Mesothelial cell of epicardium (in vitro differentiated cells): ENCODE data around the gene ATXN7L1. TPM values are rescaled to one million over a fixed set of nuclear protein-coding genes. Genes with fewer than 3 reads are reported as not detected.

Experiments
- DNase-seq, 2 experiments: peaks; one replicate each; pipeline ENCODE4 v3.0.0; 2021; ENCODE audit warnings: low spot score in 2 of 2; ENCODE audit not compliant: unreplicated experiment in 2 of 2
- H3K27ac Mint-ChIP-seq: 2 replicates; pipeline ENCODE4 v1.8.0; 2021; ENCODE audit warnings: mixed read lengths
- H3K27me3 Mint-ChIP-seq: 2 replicates; pipeline ENCODE4 v1.8.0; 2021; ENCODE audit warnings: low read depth, mixed read lengths
- H3K36me3 Mint-ChIP-seq: 2 replicates; pipeline ENCODE4 v1.8.0; 2021; ENCODE audit warnings: mixed read lengths
- H3K4me1 Mint-ChIP-seq: 2 replicates; pipeline ENCODE4 v1.8.0; 2021; ENCODE audit warnings: mixed read lengths
- H3K4me3 Mint-ChIP-seq: 2 replicates; pipeline ENCODE4 v1.8.0; 2021; ENCODE audit warnings: mild to moderate bottlenecking, moderate library complexity, mixed read lengths
- H3K9me3 Mint-ChIP-seq: 2 replicates; pipeline ENCODE4 v1.8.0; 2021; ENCODE audit warnings: mixed read lengths
- total RNA-seq: library from RNA; stranded (reverse); gene quantifications from 3 replicates; pipeline ENCODE4 v1.2.1, GENCODE V29; 2021
- TF ChIP-seq, protein P1 (sequence below): fragments of 200-600 bp; sonication (generic); IDR thresholded peaks from one replicate; pipeline ENCODE4 v1.5.0; 2021; ENCODE audit warnings: antibody characterized with exemption; ENCODE audit not compliant: unreplicated experiment

The ATXN7L1 gene
- total RNA-seq, 1 donor from 2014 or later = 18.0 TPM

DNA sequence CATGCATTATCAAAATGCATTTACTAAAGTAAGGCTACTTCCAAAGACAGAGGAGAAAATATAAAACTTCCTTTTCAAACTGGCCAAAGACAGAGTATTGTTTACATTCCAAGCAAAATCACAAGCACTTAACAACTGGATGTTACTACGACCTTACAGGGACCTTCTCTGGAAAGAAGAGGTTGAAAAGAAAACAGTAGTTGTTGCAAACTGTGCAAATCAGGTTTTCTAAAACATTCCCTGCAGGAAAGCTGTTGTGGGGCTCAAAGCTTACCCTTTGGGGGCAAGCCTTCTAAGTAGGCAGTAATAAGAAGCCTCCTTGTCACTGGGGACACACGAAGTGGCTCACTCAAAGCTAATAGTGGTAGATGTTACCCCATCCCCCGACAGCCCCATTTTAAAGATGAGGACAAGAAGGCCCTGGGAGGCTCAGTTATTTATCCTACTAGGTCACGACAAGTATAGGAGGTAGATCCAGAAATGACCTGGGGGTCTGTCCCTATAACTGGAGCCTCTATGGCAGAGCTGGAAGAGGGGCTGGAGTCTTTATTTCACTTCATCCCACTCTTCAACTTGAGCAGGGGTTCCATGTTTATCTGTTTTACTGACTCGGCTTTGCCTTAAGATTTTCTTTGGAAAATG lies 46.6 kb downstream of the ATXN7L1 start:
- DNase-seq = no peak
- TF ChIP-seq, protein P1, sequence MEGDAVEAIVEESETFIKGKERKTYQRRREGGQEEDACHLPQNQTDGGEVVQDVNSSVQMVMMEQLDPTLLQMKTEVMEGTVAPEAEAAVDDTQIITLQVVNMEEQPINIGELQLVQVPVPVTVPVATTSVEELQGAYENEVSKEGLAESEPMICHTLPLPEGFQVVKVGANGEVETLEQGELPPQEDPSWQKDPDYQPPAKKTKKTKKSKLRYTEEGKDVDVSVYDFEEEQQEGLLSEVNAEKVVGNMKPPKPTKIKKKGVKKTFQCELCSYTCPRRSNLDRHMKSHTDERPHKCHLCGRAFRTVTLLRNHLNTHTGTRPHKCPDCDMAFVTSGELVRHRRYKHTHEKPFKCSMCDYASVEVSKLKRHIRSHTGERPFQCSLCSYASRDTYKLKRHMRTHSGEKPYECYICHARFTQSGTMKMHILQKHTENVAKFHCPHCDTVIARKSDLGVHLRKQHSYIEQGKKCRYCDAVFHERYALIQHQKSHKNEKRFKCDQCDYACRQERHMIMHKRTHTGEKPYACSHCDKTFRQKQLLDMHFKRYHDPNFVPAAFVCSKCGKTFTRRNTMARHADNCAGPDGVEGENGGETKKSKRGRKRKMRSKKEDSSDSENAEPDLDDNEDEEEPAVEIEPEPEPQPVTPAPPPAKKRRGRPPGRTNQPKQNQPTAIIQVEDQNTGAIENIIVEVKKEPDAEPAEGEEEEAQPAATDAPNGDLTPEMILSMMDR = no peak
- H3K4me3 Mint-ChIP-seq = no peak overlapping the region
- peaks cover 5% of the 10 kb centered on the region for H3K9me3 Mint-ChIP-seq
- H3K36me3 Mint-ChIP-seq = peaks cover 6% of the 10 kb centered on the region
- peaks cover 26% of the 10 kb centered on the region for H3K4me1 Mint-ChIP-seq
- H3K27me3 Mint-ChIP-seq = no peaks in the 10 kb centered on the region
- no peak overlapping the region for H3K27ac Mint-ChIP-seq

DNA sequence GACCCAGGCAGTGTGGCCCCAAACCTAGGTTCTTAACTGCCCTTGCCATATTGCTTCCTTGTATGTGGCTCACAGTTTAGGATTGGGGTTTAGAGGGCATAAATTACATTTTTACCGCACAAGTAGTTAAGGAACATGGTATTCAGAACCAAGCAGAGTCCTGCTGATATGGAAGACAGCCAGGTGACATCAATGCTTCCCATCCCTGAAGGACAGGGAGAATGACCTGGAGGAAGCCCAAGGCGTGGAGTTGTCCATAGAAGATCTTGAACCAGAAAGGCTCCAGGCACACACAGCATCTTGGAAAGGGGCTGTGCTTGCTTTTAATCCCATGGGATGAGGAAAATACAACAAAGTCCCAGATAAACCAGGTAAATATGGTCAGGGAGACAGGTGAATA lies 48.3 kb downstream of the ATXN7L1 start:
- Mint-ChIP-seq H3K27me3 (no peaks in the 10 kb centered on the region), H3K9me3 (peaks cover 5% of the 10 kb centered on the region), H3K36me3 (peaks cover 5% of the 10 kb centered on the region), H3K27ac (no peak overlapping the region), H3K4me3 (no peak overlapping the region), H3K4me1 (peaks cover 26% of the 10 kb centered on the region)
- DNase-seq = no peak
- TF ChIP-seq, protein P1 = no peak

DNA sequence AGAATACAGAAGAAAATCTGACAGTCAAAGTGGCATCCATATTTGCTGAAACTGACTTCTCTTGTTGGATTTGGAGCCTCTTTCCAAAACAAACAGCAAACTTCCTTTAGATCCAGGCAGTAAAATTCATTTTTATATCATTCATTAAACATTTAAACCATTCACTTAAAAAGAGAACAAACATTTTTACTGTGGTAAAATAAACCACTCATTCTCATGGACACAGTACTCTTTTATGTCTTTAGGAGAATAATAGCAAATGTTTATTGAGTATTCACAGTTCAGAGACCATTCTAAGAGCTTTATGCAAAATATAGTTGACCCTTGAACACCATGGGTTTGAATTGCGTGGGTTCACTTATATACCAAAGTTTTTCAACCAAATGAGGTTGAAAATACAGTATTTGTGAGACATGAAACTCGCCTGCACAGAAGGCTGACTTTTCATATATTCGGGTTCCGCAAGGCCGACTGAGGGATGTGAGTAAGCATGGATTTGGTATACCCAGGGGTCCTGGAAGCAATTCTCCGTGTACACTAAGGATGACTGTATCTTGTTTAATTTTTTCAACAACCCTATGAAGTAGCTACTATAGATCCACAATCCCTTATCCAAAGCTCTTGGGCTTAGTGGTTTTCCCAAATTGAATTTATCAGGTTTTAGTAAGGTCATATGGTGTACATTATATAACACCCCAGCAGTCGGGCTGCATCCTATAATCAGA lies 49.1 kb downstream of the ATXN7L1 start:
- Mint-ChIP-seq H3K36me3 (peaks cover 5% of the 10 kb centered on the region), H3K9me3 (peaks cover 5% of the 10 kb centered on the region), H3K27me3 (no peaks in the 10 kb centered on the region), H3K27ac (no peak overlapping the region), H3K4me1 (peaks cover 26% of the 10 kb centered on the region), H3K4me3 (no peak overlapping the region)
- TF ChIP-seq, protein P1 = no peak
- DNase-seq = no peak

DNA sequence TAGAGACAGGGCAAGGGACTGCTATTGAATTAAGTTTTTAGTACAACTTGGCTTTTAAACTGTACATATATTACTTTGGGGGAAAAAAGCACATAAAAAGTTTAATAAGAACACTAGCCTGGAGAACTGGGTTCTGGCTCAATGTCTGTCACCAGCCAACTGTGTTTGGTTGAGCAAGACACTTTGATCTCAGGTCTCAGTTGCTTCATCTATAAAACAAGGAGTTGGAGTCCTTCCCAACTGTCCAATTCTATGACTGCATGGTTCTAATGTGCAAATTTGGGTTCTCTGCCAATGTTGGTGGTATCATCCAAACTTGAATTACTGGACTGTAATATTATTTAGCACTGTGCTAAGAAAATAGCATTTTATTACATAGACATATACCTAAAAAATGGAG lies 50.3 kb downstream of the ATXN7L1 start:
- DNase-seq = no peak
- H3K36me3 Mint-ChIP-seq = peaks cover 5% of the 10 kb centered on the region
- no peak overlapping the region for H3K4me3 Mint-ChIP-seq
- H3K9me3 Mint-ChIP-seq = peaks cover 5% of the 10 kb centered on the region
- H3K27me3 Mint-ChIP-seq = no peaks in the 10 kb centered on the region
- H3K27ac Mint-ChIP-seq = no peak overlapping the region
- TF ChIP-seq, protein P1 = no peak
- H3K4me1 Mint-ChIP-seq = peaks cover 20% of the 10 kb centered on the region

DNA sequence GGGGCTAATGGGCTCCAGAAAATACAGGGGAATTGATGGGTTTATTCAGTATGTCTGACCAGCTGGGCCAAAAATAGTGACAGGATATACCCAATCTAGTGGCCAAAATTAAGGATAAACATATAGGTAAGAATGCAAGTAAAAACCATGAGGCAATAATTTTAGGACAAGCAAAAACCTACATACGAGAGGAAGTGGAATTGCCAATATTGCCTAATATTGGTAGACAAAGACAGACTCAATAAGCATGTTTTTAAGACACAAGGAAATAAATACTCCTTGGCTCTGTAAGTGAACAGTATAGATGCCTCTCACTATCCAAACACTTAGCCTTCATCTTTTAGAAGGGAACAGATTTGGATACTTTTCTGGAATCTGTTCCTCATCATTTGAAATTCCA lies 51.0 kb downstream of the ATXN7L1 start:
- Mint-ChIP-seq H3K27ac (no peak overlapping the region), H3K4me3 (no peak overlapping the region), H3K9me3 (peaks cover 5% of the 10 kb centered on the region), H3K27me3 (no peaks in the 10 kb centered on the region), H3K36me3 (peaks cover 5% of the 10 kb centered on the region), H3K4me1 (peaks cover 12% of the 10 kb centered on the region)
- TF ChIP-seq, protein P1 = no peak
- no peak for DNase-seq
